IMR-90 (cell line): ENCODE results near the gene CARD8. TPM values are rescaled to one million over a fixed set of nuclear protein-coding genes. Genes with fewer than 3 reads are reported as not detected.

Experiments
- ATAC-seq: fragments of 200-7000 bp; cut with Tn5 transposase; 2 replicates; pipeline ENCODE4 v1.9.1; 2020; ENCODE audit warnings: low read depth, mild to moderate bottlenecking, moderate library complexity
- BruUV-seq: library from RNA; stranded (reverse); fragments of 400-500 nt; replicated peaks from 2 replicates; lab custom pipeline; 2021; lab: Mats Ljungman, UMichigan
- CTCF ChIA-PET: fragments of 300-600 bp; formaldehyde crosslinking; extraction: SDS; loops from one replicate; lab custom pipeline; 2021; ENCODE audit warnings: antibody characterized with exemption; lab: Yijun Ruan, JAX
- POLR2A ChIA-PET: fragments of 300-600 bp; sonication (Branson Sonifier 250); formaldehyde crosslinking; loops from one replicate; lab custom pipeline; 2022; ENCODE audit warnings: antibody characterized with exemption; ENCODE audit not compliant: unreplicated experiment; lab: Charles Lee
- DNase-seq: peaks from one replicate; pipeline ENCODE4 v3.0.0; 2013
- H2AFZ ChIP-seq: replicated peaks from 2 replicates; pipeline ENCODE3; 2013; ENCODE audit warnings: low read length, mild to moderate bottlenecking; ENCODE audit not compliant: poor library complexity
- H2AK5ac ChIP-seq: 2 replicates; pipeline ENCODE4 v1.6.1; 2013; ENCODE audit warnings: low read depth, low read length, inconsistent platforms
- H2AK9ac ChIP-seq: replicated peaks from 2 replicates; pipeline ENCODE3; 2013; ENCODE audit warnings: mild to moderate bottlenecking, low read depth, low read length, moderate library complexity; ENCODE audit not compliant: poor library complexity
- H2BK120ac ChIP-seq: 2 replicates; pipeline ENCODE4 v1.6.1; 2013; ENCODE audit warnings: low read depth, low read length, inconsistent platforms
- H2BK15ac ChIP-seq: 3 replicates; pipeline ENCODE4 v1.6.1; 2013; ENCODE audit warnings: low read depth, low read length, inconsistent platforms
- H2BK20ac ChIP-seq: 2 replicates; pipeline ENCODE4 v1.6.1; 2013; ENCODE audit warnings: low read depth, mild to moderate bottlenecking, inconsistent platforms, low read length, moderate library complexity
- H2BK5ac ChIP-seq: 2 replicates; pipeline ENCODE4 v1.6.1; 2013; ENCODE audit warnings: mild to moderate bottlenecking, low read depth, low read length, inconsistent platforms; ENCODE audit not compliant: poor library complexity, severe bottlenecking
- H3K14ac ChIP-seq: replicated peaks from 2 replicates; pipeline ENCODE4 v1.6.1; 2013; ENCODE audit warnings: low read depth, low read length, inconsistent platforms
- H3K18ac ChIP-seq: 2 replicates; pipeline ENCODE4 v1.6.1; 2013; ENCODE audit warnings: low read depth, low read length, control low read depth
- H3K23ac ChIP-seq: 2 replicates; pipeline ENCODE4 v1.6.1; 2013; ENCODE audit warnings: low read depth, low read length, inconsistent platforms
- H3K27ac ChIP-seq: 2 replicates; pipeline ENCODE4 v1.5.1; 2013; ENCODE audit warnings: mild to moderate bottlenecking, control low read depth, low read length; ENCODE audit not compliant: insufficient read depth
- H3K27me3 ChIP-seq: 2 replicates; pipeline ENCODE4 v1.6.1; 2013; ENCODE audit warnings: low read length; ENCODE audit not compliant: control insufficient read depth, insufficient read depth
- H3K36me3 ChIP-seq: 2 replicates; pipeline ENCODE4 v1.6.1; 2013; ENCODE audit warnings: low read length, mixed read lengths; ENCODE audit not compliant: control insufficient read depth, insufficient read depth
- H3K4ac ChIP-seq: 2 replicates; pipeline ENCODE4 v1.6.1; 2013; ENCODE audit warnings: low read depth, low read length, inconsistent platforms
- H3K4me1 ChIP-seq: 2 replicates; pipeline ENCODE4 v1.6.1; 2013; ENCODE audit warnings: low read length, mixed read lengths; ENCODE audit not compliant: control insufficient read depth, insufficient read depth
- H3K4me2 ChIP-seq: 2 replicates; pipeline ENCODE4 v1.6.1; 2013; ENCODE audit warnings: low read depth, mild to moderate bottlenecking, control low read depth, low read length, moderate library complexity
- H3K4me3 ChIP-seq: 2 replicates; pipeline ENCODE4 v1.5.1; 2013; ENCODE audit warnings: low read depth, mild to moderate bottlenecking, control low read depth, low read length, moderate library complexity; ENCODE audit not compliant: insufficient read depth
- H3K56ac ChIP-seq: 2 replicates; pipeline ENCODE4 v1.6.1; 2013; ENCODE audit warnings: low read length, inconsistent platforms; ENCODE audit not compliant: insufficient read depth; ENCODE audit errors: extremely low read depth
- H3K79me1 ChIP-seq, 2 experiments: 2 replicates each; pipeline ENCODE4 v1.6.1; 2013; ENCODE audit warnings: low read length in 2 of 2, inconsistent platforms in 1 of 2, low read depth in 1 of 2
- H3K9ac ChIP-seq: 2 replicates; pipeline ENCODE4 v1.6.1; 2013; ENCODE audit warnings: low read depth, low read length, control low read depth
- H3K9me1 ChIP-seq: 2 replicates; pipeline ENCODE4 v1.6.1; 2013; ENCODE audit warnings: low read length, inconsistent platforms; ENCODE audit not compliant: insufficient read depth
- H3K9me3 ChIP-seq: 2 replicates; pipeline ENCODE4 v1.6.1; 2013; ENCODE audit warnings: low read length; ENCODE audit not compliant: control insufficient read depth, insufficient read depth
- H4K20me1 ChIP-seq: 2 replicates; pipeline ENCODE4 v1.6.1; 2013; ENCODE audit warnings: low read length, inconsistent platforms; ENCODE audit not compliant: insufficient read depth
- H4K5ac ChIP-seq: 2 replicates; pipeline ENCODE4 v1.6.1; 2013; ENCODE audit warnings: mild to moderate bottlenecking, low read depth, low read length, control low read depth
- H4K8ac ChIP-seq, 2 experiments: 2 replicates each; pipeline ENCODE4 v1.6.1; 2013; ENCODE audit warnings: low read depth in 2 of 2, low read length in 2 of 2, control low read depth in 1 of 2, inconsistent platforms in 1 of 2
- H4K91ac ChIP-seq: 2 replicates; pipeline ENCODE4 v1.6.1; 2013; ENCODE audit warnings: low read depth, low read length, inconsistent platforms; ENCODE audit not compliant: insufficient read depth
- BHLHE40 ChIP-seq: fragments of 150-350 bp; IDR thresholded peaks from 2 replicates; pipeline ENCODE4 v1.6.1; 2016; ENCODE audit warnings: mild to moderate bottlenecking, low read depth, low read length
- CHD1 ChIP-seq: IDR thresholded peaks from 2 replicates; pipeline ENCODE4 v1.6.1; 2012; ENCODE audit warnings: low read depth, low read length, improper control_type of control experiment
- FOS ChIP-seq: fragments of 150-350 bp; IDR thresholded peaks from 2 replicates; pipeline ENCODE4 v1.6.1; 2016; ENCODE audit warnings: low read depth, low read length
- MAZ ChIP-seq: IDR thresholded peaks from 2 replicates; pipeline ENCODE4 v1.6.1; 2012; ENCODE audit warnings: low read depth, mild to moderate bottlenecking, low read length, improper control_type of control experiment, moderate library complexity, borderline replicate concordance
- RAD21 ChIP-seq: IDR thresholded peaks from 2 replicates; pipeline ENCODE4 v1.6.1; 2012; ENCODE audit warnings: low read length, improper control_type of control experiment
- SMC3 ChIP-seq: fragments of 150-350 bp; IDR thresholded peaks from 2 replicates; pipeline ENCODE4 v1.6.1; 2016; ENCODE audit warnings: low read depth, mild to moderate bottlenecking, antibody characterized with exemption, low read length, moderate library complexity
- WGBS, 2 experiments: methylation state at CpG; one replicate each; pipeline versions ENCODE4 v1.1.5 to v1.1.7; 2013; ENCODE audit warnings: missing lambda C conversion rate in 2 of 2; ENCODE audit not compliant: insufficient read length in 1 of 2; ENCODE audit errors: extremely low coverage in 2 of 2; 5-methylcytosine and 5-hydroxymethylcytosine counted together
- dilution Hi-C: fragments of 300-500 bp; cut with HindIII; formaldehyde crosslinking; loops from one replicate; pipeline ENCODE4 v1.14.3; 2018; ENCODE audit warnings: low sequenced_read_pairs; ENCODE audit not compliant: unreplicated experiment
- in situ Hi-C: fragments of 300-500 bp; cut with MboI; formaldehyde crosslinking; loops from 3 replicates; pipeline ENCODE4 v1.14.3; 2019; ENCODE audit warnings: low sequenced_read_pairs, inconsistent platforms, mixed read lengths
- intact Hi-C: fragments of 100-400 bp; cut with micrococcal nuclease; formaldehyde crosslinking; loops from 2 replicates; pipeline ENCODE4 v1.10.0; 2022
- polyA plus RNA-seq, 3 experiments: library from polyadenylated mRNA; depleted of rRNA; stranded (reverse); fragments of >200 nt; gene quantifications; 2 replicates each; pipeline ENCODE4 v1.2.3, GENCODE V29; 2012; ENCODE audit warnings: low replicate concordance in 1 of 3
- total RNA-seq: library from RNA; depleted of rRNA; stranded (reverse); fragments of >200 nt; gene quantifications from 2 replicates; pipeline ENCODE4 v1.2.3, GENCODE V29; 2012
- TF ChIP-seq, protein P1 (sequence below): fragments of 150-350 bp; IDR thresholded peaks from 2 replicates; pipeline ENCODE4 v1.6.1; 2017; ENCODE audit warnings: mild to moderate bottlenecking, antibody characterized with exemption, low read length, low read depth

Gene CARD8
- total and polyA plus RNA-seq, 2 of the 4 experiments (the other 2 are of a cell fraction): 11.3 to 15.5 TPM

- no peaks in the 10 kb centered on the region for H4K20me1 ChIP-seq
- ChIA-PET POLR2A (no interaction called here), CTCF (no interaction called here)
- H2AK9ac ChIP-seq: no peak overlapping the region
- WGBS, 2 experiments: 83% methylated on average over 1 of the region's 1 CpG; no CpG with 5 or more reads in 1 of the 2 experiments
- H4K8ac ChIP-seq: no peak overlapping the region
- TF ChIP-seq RAD21: no peak
- no peak for TF ChIP-seq CHD1
- TF ChIP-seq, protein P1, sequence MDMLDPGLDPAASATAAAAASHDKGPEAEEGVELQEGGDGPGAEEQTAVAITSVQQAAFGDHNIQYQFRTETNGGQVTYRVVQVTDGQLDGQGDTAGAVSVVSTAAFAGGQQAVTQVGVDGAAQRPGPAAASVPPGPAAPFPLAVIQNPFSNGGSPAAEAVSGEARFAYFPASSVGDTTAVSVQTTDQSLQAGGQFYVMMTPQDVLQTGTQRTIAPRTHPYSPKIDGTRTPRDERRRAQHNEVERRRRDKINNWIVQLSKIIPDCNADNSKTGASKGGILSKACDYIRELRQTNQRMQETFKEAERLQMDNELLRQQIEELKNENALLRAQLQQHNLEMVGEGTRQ: no peak
- TF ChIP-seq BHLHE40: no peak
- TF ChIP-seq SMC3: no peak
- no peak for TF ChIP-seq FOS
- TF ChIP-seq MAZ: no peak
- H3K9me1 ChIP-seq: no peaks in the 10 kb centered on the region
- H2BK20ac ChIP-seq: no peak overlapping the region
- no peak overlapping the region for H2BK15ac ChIP-seq
- H3K9ac ChIP-seq: no peak overlapping the region
- dilution Hi-C loops (no loop called here), intact Hi-C loops (no loop called here), in situ Hi-C loops (no loop called here)
- H3K18ac ChIP-seq: no peak overlapping the region
- no peaks in the 10 kb centered on the region for H3K9me3 ChIP-seq
- no peak overlapping the region for H4K91ac ChIP-seq
- H3K36me3 ChIP-seq: no peaks in the 10 kb centered on the region
- H2BK5ac ChIP-seq: no peak overlapping the region
- no peak overlapping the region for H4K5ac ChIP-seq
- H3K56ac ChIP-seq: no peak overlapping the region
- H3K27ac ChIP-seq: no peak overlapping the region
- no peak overlapping the region for H2BK120ac ChIP-seq
- peaks cover 14% of the 10 kb centered on the region for H3K27me3 ChIP-seq
- H3K4ac ChIP-seq: no peak overlapping the region
- no peaks in the 10 kb centered on the region for H3K79me1 ChIP-seq
- BruUV-seq: no TSS peak
- H3K4me2 ChIP-seq: no peak overlapping the region
- H3K23ac ChIP-seq: no peak overlapping the region
- H2AFZ ChIP-seq: no peak overlapping the region
- no peak overlapping the region for H3K14ac ChIP-seq
- DNase-seq: no peak
- H2AK5ac ChIP-seq: no peak overlapping the region
- no peak overlapping the region for H3K4me3 ChIP-seq
- ATAC-seq: no peak
- no peaks in the 10 kb centered on the region for H3K4me1 ChIP-seq
Measured at GRCh38 chr19:48301886-48302599, 46.3 kb upstream of the CARD8 start.
